Neutrophil (primary cell): Measurements from ENCODE around the gene RNF126.

ENCODE experiments used
- H3K27ac ChIP-seq: fragments of 200-600 bp; sonication (generic); 2 replicates; pipeline ENCODE4 v1.5.1; 2016; ENCODE audit warnings: mild to moderate bottlenecking, moderate library complexity
- H3K27me3 ChIP-seq: fragments of 200-600 bp; sonication (generic); 2 replicates; pipeline ENCODE4 v1.6.0; 2016; ENCODE audit warnings: mild to moderate bottlenecking
- H3K36me3 ChIP-seq: fragments of 200-600 bp; sonication (generic); 2 replicates; pipeline ENCODE4 v1.5.1; 2017
- H3K4me1 ChIP-seq, 2 experiments: fragments of 200-600 bp in 1 of 2; sonication (generic) in 1 of 2; 1 replicate in 1 of 2; 2 replicates in 1 of 2; pipeline versions ENCODE4 v1.5.1 to v1.6.1; 2013 to 2016; ENCODE audit warnings: low read depth in 1 of 2, low read length in 1 of 2, mild to moderate bottlenecking in 1 of 2, moderate library complexity in 1 of 2; ENCODE audit not compliant: control insufficient read depth in 1 of 2, insufficient read depth in 1 of 2
- H3K4me3 ChIP-seq, 2 experiments: fragments of 200-600 bp in 1 of 2; sonication (generic) in 1 of 2; 1 replicate in 1 of 2; 2 replicates in 1 of 2; pipeline ENCODE4 v1.5.1; 2013 to 2016; ENCODE audit warnings: low read depth in 1 of 2, low read length in 1 of 2, mild to moderate bottlenecking in 1 of 2, moderate library complexity in 1 of 2
- H3K9me3 ChIP-seq: fragments of 200-600 bp; sonication (generic); 2 replicates; pipeline ENCODE4 v1.5.1; 2016
- TF ChIP-seq, protein P1 (sequence below): fragments of 200-600 bp; sonication (generic); IDR thresholded peaks from 2 replicates; pipeline ENCODE4 v1.5.1; 2016; ENCODE audit warnings: antibody characterized with exemption

Gene RNF126

DNA sequence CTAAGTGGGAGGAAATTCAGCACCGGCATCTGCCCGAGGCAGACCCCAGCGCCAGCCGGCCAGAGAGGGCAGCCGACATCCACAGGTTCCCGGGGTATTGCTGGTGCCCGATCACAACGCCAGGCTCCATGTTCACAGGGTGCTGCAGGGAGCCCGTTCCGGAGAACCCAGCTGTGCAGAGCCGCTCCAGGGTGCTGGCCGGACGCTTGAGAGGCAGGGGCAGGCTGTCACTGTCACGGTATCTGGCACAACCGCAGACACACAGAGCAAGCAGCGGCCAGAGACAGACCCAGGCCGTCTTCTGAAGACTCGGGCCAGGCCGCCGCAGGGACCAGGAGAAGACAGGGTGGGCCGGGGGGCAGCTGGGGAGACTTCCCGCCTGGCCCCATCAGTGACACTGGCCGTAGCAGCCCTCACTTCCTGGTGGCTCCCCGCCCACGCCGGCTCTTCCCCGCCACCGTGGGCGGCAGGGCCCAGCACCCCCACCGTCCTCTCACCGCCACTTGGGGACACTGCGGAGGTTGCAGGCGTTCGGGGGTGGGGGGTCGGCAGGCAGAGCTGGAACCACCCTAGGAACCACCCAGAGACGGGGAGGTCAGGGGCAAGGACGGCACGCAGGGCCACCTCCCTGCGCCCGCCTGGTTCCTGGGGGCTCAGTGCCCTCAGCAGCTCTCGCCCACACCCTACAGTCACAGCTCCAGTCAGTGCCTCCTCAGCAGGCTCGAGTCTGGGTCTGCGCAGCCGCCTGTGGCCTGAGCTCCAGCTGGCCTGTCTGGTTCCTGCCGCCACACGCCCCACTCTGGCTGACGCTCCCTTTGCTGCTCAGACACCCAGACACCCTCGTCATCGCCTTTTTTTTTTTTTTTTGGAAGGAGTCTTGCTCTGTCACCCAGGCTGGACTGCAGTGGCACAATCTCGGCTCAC, 3.8 kb downstream of the RNF126 start:
- peaks cover 21% of the 10 kb centered on the region for H3K36me3 ChIP-seq
- TF ChIP-seq, protein P1, sequence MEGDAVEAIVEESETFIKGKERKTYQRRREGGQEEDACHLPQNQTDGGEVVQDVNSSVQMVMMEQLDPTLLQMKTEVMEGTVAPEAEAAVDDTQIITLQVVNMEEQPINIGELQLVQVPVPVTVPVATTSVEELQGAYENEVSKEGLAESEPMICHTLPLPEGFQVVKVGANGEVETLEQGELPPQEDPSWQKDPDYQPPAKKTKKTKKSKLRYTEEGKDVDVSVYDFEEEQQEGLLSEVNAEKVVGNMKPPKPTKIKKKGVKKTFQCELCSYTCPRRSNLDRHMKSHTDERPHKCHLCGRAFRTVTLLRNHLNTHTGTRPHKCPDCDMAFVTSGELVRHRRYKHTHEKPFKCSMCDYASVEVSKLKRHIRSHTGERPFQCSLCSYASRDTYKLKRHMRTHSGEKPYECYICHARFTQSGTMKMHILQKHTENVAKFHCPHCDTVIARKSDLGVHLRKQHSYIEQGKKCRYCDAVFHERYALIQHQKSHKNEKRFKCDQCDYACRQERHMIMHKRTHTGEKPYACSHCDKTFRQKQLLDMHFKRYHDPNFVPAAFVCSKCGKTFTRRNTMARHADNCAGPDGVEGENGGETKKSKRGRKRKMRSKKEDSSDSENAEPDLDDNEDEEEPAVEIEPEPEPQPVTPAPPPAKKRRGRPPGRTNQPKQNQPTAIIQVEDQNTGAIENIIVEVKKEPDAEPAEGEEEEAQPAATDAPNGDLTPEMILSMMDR = no peak
- H3K27me3 ChIP-seq = no peaks in the 10 kb centered on the region
- H3K4me3 ChIP-seq = no peak overlapping the region
- H3K9me3 ChIP-seq = no peaks in the 10 kb centered on the region
- H3K27ac ChIP-seq = no peak overlapping the region
- peaks cover 38 to 41% of the 10 kb centered on the region in 2 experiments for H3K4me1 ChIP-seq

DNA sequence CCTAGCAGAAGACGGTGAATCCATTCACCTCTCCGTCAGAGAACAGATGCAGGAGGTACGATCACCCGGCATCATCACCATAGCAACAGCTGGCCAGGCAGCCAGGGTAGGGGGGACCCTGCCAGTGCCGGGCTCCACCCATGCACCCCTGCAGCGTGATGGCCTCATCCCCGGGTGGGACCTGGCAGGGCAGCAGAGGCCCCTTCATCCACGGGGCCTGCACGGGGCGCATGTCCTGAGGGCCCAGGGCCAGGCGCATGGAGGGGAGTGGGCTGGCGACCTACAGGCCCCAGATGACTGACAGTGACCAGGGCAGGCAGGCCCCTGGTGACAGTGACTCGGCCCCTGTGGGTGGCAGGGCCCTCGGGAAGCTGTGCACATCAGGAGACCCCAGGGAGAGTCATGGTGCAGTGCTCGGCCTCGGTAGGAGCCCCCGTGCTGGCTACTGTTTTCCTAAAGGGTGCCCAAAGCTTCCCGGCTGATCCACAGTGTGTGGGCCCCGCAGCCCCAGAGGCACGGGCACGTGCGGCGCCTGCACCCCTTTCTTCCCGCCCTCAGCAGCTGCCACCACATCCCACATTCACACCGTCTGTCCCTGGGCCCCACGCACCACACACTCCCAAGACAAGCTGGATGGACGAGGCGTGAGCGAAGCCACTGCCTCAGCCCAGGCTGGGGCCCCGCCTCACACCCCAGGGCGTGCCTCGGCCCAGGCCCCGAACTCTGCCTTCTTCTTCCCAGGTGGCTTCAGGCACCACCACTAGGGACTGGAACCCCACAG, 4.8 kb downstream of the RNF126 start:
- peaks cover 29 to 31% of the 10 kb centered on the region in 2 experiments for H3K4me1 ChIP-seq
- H3K27ac ChIP-seq = no peak overlapping the region
- no peak overlapping the region for H3K4me3 ChIP-seq
- peaks cover 30% of the 10 kb centered on the region for H3K36me3 ChIP-seq
- no peaks in the 10 kb centered on the region for H3K9me3 ChIP-seq
- H3K27me3 ChIP-seq = no peaks in the 10 kb centered on the region
- TF ChIP-seq, protein P1 = no peak

DNA sequence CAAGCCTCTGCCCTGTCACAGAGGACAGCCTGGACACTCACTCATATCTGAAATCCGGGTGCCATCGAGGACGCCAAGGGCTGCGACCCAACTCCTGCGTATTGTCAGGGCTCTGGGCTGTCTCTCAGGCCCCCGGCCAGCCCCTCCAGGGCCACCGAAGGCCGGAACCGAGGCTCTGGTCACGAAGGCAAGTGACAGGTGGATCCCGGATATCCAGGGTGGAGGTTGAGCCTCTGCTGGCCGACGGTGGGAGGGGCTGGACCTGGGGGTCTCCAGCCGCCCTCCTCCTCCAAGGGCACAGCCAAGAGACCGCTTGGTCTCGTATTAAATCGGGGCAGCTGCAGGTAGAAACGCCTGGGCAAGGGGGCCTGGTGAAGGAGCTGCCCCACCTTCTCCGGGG, 5.4 kb downstream of the RNF126 start:
- Histone ChIP-seq H3K27ac (no peak overlapping the region), H3K4me1 (peaks cover 29% of the 10 kb centered on the region in 2 experiments)

DNA sequence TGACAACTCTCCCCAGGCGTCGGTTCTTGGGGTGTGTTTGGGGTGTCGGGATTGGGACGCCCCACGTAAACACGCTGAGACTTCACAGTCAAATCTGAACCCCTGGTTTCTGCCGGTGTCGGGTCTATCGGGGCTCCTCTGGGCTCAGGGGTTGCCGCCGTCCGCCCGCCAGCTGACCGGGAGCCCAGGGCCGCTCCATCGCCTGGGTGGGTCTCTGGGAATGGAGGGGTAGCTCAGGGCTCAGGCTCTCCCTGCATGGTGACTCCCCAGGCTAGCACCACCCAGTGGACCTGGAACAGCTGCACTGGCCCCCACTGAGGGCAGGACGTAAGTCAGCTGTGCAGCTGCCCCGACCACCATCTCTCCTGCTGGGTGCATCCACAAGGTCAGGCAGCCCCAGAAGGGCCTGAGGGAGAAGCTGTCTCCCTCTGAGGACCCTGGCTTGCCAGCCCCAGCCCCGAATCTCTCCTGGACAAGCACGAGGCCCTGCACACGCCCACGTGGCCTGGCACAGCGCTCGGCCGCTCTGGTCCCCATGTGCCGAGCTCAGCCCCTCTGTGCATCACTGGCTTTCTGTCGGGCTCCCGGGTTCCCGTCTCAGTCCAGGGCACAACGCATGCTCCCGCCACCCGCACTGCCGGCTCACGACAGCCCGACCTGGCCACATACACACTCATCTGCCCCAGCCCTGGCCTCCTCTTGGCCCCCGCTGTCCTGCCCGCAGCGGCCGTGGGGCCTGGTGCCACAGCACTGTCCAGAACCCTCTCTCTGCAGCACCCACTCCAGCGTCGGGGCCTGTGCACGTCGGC, 6.1 kb downstream of the RNF126 start:
- H3K4me3 ChIP-seq = no peak overlapping the region
- no peaks in the 10 kb centered on the region for H3K9me3 ChIP-seq
- H3K27me3 ChIP-seq = no peaks in the 10 kb centered on the region
- TF ChIP-seq, protein P1 = no peak
- H3K27ac ChIP-seq = no peak overlapping the region
- H3K4me1 ChIP-seq = peaks cover 22 to 23% of the 10 kb centered on the region in 2 experiments
- peaks cover 43% of the 10 kb centered on the region for H3K36me3 ChIP-seq

More for the DNA sequence above, 5.4 kb downstream of the RNF126 start:
- Histone ChIP-seq H3K4me3 (no peak overlapping the region), H3K9me3 (no peaks in the 10 kb centered on the region), H3K36me3 (peaks cover 36% of the 10 kb centered on the region), H3K27me3 (no peaks in the 10 kb centered on the region)
- TF ChIP-seq, protein P1 = no peak

DNA sequence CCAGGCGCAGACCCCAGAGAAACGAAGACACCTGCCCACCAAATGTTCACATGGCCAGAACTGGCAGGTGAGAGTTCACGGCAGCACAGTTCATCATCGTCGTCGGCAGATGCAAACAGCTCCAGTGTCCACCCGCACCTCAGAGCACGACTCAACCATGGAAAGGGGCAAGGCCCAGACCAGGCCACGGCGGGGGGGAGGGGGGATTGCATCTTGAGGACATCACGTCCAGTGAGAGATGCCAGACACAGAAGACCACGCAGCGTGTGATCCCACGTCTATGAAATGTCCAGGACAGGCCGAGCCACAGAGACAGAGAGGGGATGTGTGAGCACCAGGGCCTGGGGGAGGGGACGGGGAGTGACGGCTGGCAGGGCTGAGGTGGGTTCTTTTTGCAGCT, 7.3 kb downstream of the RNF126 start:
- no peak overlapping the region for H3K4me3 ChIP-seq
- H3K27ac ChIP-seq = no peak overlapping the region
- no peaks in the 10 kb centered on the region for H3K9me3 ChIP-seq
- H3K4me1 ChIP-seq = peaks cover 9 to 10% of the 10 kb centered on the region in 2 experiments
- H3K36me3 ChIP-seq = peaks cover 56% of the 10 kb centered on the region
- H3K27me3 ChIP-seq = no peaks in the 10 kb centered on the region
- TF ChIP-seq, protein P1 = no peak
